H9 (cell line): ENCODE data around the gene NKD1. TPM values are rescaled to one million over a fixed set of nuclear protein-coding genes. Genes with fewer than 3 reads are reported as not detected.

ENCODE experiments used
- DNase-seq: peaks from one replicate; pipeline ENCODE4 v3.0.0-alpha.2; 2017
- H2AFZ ChIP-seq: one replicate; pipeline ENCODE4 v1.6.1; 2013; ENCODE audit warnings: mild to moderate bottlenecking, low read length, control low read depth, moderate library complexity
- H2AK5ac ChIP-seq: 2 replicates; pipeline ENCODE4 v1.6.1; 2013; ENCODE audit warnings: low read length, control low read depth, mixed read lengths; ENCODE audit not compliant: insufficient read length
- H2BK120ac ChIP-seq: one replicate; pipeline ENCODE4 v1.6.1; 2013; ENCODE audit warnings: low read depth, mild to moderate bottlenecking, low read length, control low read depth, inconsistent platforms; ENCODE audit not compliant: poor library complexity, severe bottlenecking
- H2BK12ac ChIP-seq: 2 replicates; pipeline ENCODE4 v1.6.1; 2013; ENCODE audit warnings: low read length, control low read depth, mixed read lengths, low read depth; ENCODE audit not compliant: insufficient read length
- H2BK15ac ChIP-seq: 2 replicates; pipeline ENCODE4 v1.6.1; 2013; ENCODE audit warnings: low read depth, low read length, control low read depth
- H2BK20ac ChIP-seq: one replicate; pipeline ENCODE4 v1.6.1; 2013; ENCODE audit warnings: low read depth, mild to moderate bottlenecking, low read length, control low read depth, inconsistent platforms; ENCODE audit not compliant: poor library complexity, severe bottlenecking
- H2BK5ac ChIP-seq: 2 replicates; pipeline ENCODE4 v1.6.1; 2013; ENCODE audit warnings: low read length, control low read depth, mixed read lengths; ENCODE audit not compliant: insufficient read length
- H3K14ac ChIP-seq: 2 replicates; pipeline ENCODE4 v1.6.1; 2013; ENCODE audit warnings: low read length, control low read depth; ENCODE audit not compliant: insufficient read depth
- H3K18ac ChIP-seq: 2 replicates; pipeline ENCODE4 v1.6.1; 2013; ENCODE audit warnings: low read depth, mild to moderate bottlenecking, mixed read lengths, low read length, control low read depth; ENCODE audit not compliant: insufficient read length
- H3K23ac ChIP-seq: 2 replicates; pipeline ENCODE4 v1.6.1; 2013; ENCODE audit warnings: low read length, control low read depth, mixed read lengths, low read depth; ENCODE audit not compliant: insufficient read length
- H3K23me2 ChIP-seq: 2 replicates; pipeline ENCODE4 v1.6.1; 2013; ENCODE audit warnings: low read depth, mild to moderate bottlenecking, mixed read lengths, low read length, control low read depth; ENCODE audit not compliant: insufficient read length, poor library complexity, severe bottlenecking
- H3K27ac ChIP-seq: 2 replicates; pipeline ENCODE4 v1.5.1; 2013; ENCODE audit warnings: low read length, control low read depth, mixed read lengths, low read depth; ENCODE audit not compliant: insufficient read length
- H3K27me3 ChIP-seq: 2 replicates; pipeline ENCODE4 v1.6.1; 2013; ENCODE audit warnings: low read length, control low read depth, inconsistent platforms; ENCODE audit not compliant: insufficient read depth
- H3K4ac ChIP-seq: 2 replicates; pipeline ENCODE4 v1.6.1; 2013; ENCODE audit warnings: low read depth, mild to moderate bottlenecking, control low read depth, inconsistent platforms, low read length, moderate library complexity
- H3K4me1 ChIP-seq: 2 replicates; pipeline ENCODE4 v1.6.1; 2013; ENCODE audit warnings: low read length, control low read depth, inconsistent platforms; ENCODE audit not compliant: insufficient read depth
- H3K4me2 ChIP-seq: 2 replicates; pipeline ENCODE4 v1.6.1; 2013; ENCODE audit warnings: low read length, control low read depth, mixed read lengths; ENCODE audit not compliant: insufficient read length, insufficient read depth
- H3K56ac ChIP-seq: 2 replicates; pipeline ENCODE4 v1.6.1; 2013; ENCODE audit warnings: low read depth, mild to moderate bottlenecking, mixed read lengths, low read length, control low read depth; ENCODE audit not compliant: insufficient read length
- H3K79me1 ChIP-seq: 2 replicates; pipeline ENCODE4 v1.6.1; 2013; ENCODE audit warnings: low read depth, mild to moderate bottlenecking, moderate library complexity, low read length, control low read depth, inconsistent platforms; ENCODE audit not compliant: insufficient read depth, poor library complexity, severe bottlenecking
- H3K79me2 ChIP-seq: 2 replicates; pipeline ENCODE4 v1.6.1; 2013; ENCODE audit warnings: low read length, control low read depth, inconsistent platforms; ENCODE audit not compliant: insufficient read depth
- H3K9ac ChIP-seq: 2 replicates; pipeline ENCODE4 v1.6.1; 2013; ENCODE audit warnings: low read length, control low read depth, mixed read lengths; ENCODE audit not compliant: insufficient read length; ENCODE audit errors: extremely low read depth
- H3K9me3 ChIP-seq: one replicate; pipeline ENCODE4 v1.6.1; 2013; ENCODE audit warnings: low read depth, low read length, inconsistent platforms; ENCODE audit not compliant: control insufficient read depth
- H3T11ph ChIP-seq: one replicate; pipeline ENCODE4 v1.6.1; 2013; ENCODE audit warnings: mild to moderate bottlenecking, low read length, control low read depth, inconsistent platforms
- H4K20me1 ChIP-seq: one replicate; pipeline ENCODE4 v1.6.1; 2013; ENCODE audit not compliant: control insufficient read depth, insufficient read length, insufficient read depth
- H4K5ac ChIP-seq: 2 replicates; pipeline ENCODE4 v1.6.1; 2013; ENCODE audit warnings: low read depth, mild to moderate bottlenecking, mixed read lengths, low read length, control low read depth; ENCODE audit not compliant: insufficient read length
- H4K8ac ChIP-seq: replicated peaks from 2 replicates; pipeline ENCODE4 v1.6.1; 2013; ENCODE audit warnings: low read length, control low read depth, mixed read lengths, low read depth; ENCODE audit not compliant: insufficient read length
- H4K91ac ChIP-seq: 2 replicates; pipeline ENCODE4 v1.6.1; 2013; ENCODE audit warnings: low read depth, mild to moderate bottlenecking, moderate library complexity, mixed read lengths, low read length, control low read depth; ENCODE audit not compliant: insufficient read length
- H3K27ac Mint-ChIP-seq, 3 experiments: 2 replicates in 2 of 3; 3 replicates in 1 of 3; pipeline ENCODE4 v1.8.0; 2020 to 2021; ENCODE audit warnings: mixed read lengths in 3 of 3, mild to moderate bottlenecking in 1 of 3, moderate library complexity in 1 of 3
- H3K27me3 Mint-ChIP-seq: 2 replicates; pipeline ENCODE4 v1.8.0; 2021; ENCODE audit warnings: low read depth, mild to moderate bottlenecking, moderate library complexity, mixed read lengths
- H3K36me3 Mint-ChIP-seq, 3 experiments: 2 replicates in 2 of 3; 3 replicates in 1 of 3; pipeline ENCODE4 v1.8.0; 2020 to 2021; ENCODE audit warnings: low read depth in 3 of 3, mixed read lengths in 3 of 3; ENCODE audit not compliant: insufficient read depth in 1 of 3
- H3K4me1 Mint-ChIP-seq, 2 experiments: 2 replicates each; pipeline ENCODE4 v1.8.0; 2020; ENCODE audit warnings: mixed read lengths in 2 of 2
- H3K4me3 Mint-ChIP-seq, 2 experiments: 2 replicates in 1 of 2; 3 replicates in 1 of 2; pipeline ENCODE4 v1.8.0; 2020 to 2021; ENCODE audit warnings: mild to moderate bottlenecking in 2 of 2, mixed read lengths in 2 of 2, moderate library complexity in 1 of 2
- H3K9me3 Mint-ChIP-seq, 2 experiments: 2 replicates in 1 of 2; 3 replicates in 1 of 2; pipeline ENCODE4 v1.8.0; 2020; ENCODE audit warnings: mild to moderate bottlenecking in 2 of 2, mixed read lengths in 2 of 2, moderate library complexity in 1 of 2
- WGBS: extraction: QIAGEN DNeasy Blood & Tissue Kit; methylation state at CpG from one replicate; pipeline ENCODE4 v1.1.7; 2013; ENCODE audit warnings: missing lambda C conversion rate, low lambda C conversion rate, mixed read lengths; ENCODE audit not compliant: insufficient read length; ENCODE audit errors: extremely low coverage; 5-methylcytosine and 5-hydroxymethylcytosine counted together
- total RNA-seq: library from RNA; stranded (reverse); gene quantifications from 2 replicates; pipeline ENCODE4 v1.2.1, GENCODE V29; 2021
- TF ChIP-seq, protein P1 (sequence below): fragments of 200-600 bp; sonication (generic); conservative IDR thresholded peaks from 3 replicates; pipeline ENCODE4 v1.8.0; 2021; ENCODE audit warnings: antibody characterized with exemption, mild to moderate bottlenecking

The NKD1 gene
- total RNA-seq, 1 experiment from 2014 or later: 1.9 TPM

GRCh38 chr16:50677351-50677750 is 129.2 kb downstream of the NKD1 start:
- Mint-ChIP-seq H3K9me3 (peaks cover 7 to 10% of the 10 kb centered on the region in 2 experiments), H3K36me3 (peaks cover 0 to 5% (median 2%) of the 10 kb centered on the region in 3 experiments; a peak in 2 of 7 replicates), H3K27me3 (no peaks in the 10 kb centered on the region; the same call in 1 of the 2 replicates), H3K4me3 (no peak overlapping the region), H3K27ac (0 out of 7 replicates have a peak overlapping the region, but pooled peaks of 1 of the 3 experiments have one; percentile 61), H3K4me1 (no peaks in the 10 kb centered on the region)
- Histone ChIP-seq H3K79me1 (no peaks in the 10 kb centered on the region), H2BK15ac (no peak overlapping the region), H4K20me1 (no peaks in the 10 kb centered on the region), H3K4me2 (no peak overlapping the region), H3K79me2 (no peaks in the 10 kb centered on the region), H3K4ac (no peak overlapping the region), H4K8ac (no peak overlapping the region), H3K9ac (no peak overlapping the region), H3T11ph (no peak overlapping the region), H3K23ac (no peak overlapping the region), H2AK5ac (no peak overlapping the region), H3K18ac (no peak overlapping the region), H3K14ac (no peak overlapping the region), H2BK12ac (no peak overlapping the region), H2AFZ (no peak overlapping the region), H2BK120ac (no peak overlapping the region), H3K56ac (no peak overlapping the region), H2BK20ac (no peak overlapping the region), H2BK5ac (no peak overlapping the region), H4K91ac (no peak overlapping the region), H3K9me3 (peaks cover 4% of the 10 kb centered on the region), H3K4me1 (no peaks in the 10 kb centered on the region), H3K27ac (no peak overlapping the region), H3K23me2 (no peaks in the 10 kb centered on the region), H3K27me3 (no peaks in the 10 kb centered on the region), H4K5ac (no peak overlapping the region)
- peak; percentile 45 for DNase-seq
- WGBS: no CpG with 5 or more reads among the region's 7 CpGs
- TF ChIP-seq, protein P1, sequence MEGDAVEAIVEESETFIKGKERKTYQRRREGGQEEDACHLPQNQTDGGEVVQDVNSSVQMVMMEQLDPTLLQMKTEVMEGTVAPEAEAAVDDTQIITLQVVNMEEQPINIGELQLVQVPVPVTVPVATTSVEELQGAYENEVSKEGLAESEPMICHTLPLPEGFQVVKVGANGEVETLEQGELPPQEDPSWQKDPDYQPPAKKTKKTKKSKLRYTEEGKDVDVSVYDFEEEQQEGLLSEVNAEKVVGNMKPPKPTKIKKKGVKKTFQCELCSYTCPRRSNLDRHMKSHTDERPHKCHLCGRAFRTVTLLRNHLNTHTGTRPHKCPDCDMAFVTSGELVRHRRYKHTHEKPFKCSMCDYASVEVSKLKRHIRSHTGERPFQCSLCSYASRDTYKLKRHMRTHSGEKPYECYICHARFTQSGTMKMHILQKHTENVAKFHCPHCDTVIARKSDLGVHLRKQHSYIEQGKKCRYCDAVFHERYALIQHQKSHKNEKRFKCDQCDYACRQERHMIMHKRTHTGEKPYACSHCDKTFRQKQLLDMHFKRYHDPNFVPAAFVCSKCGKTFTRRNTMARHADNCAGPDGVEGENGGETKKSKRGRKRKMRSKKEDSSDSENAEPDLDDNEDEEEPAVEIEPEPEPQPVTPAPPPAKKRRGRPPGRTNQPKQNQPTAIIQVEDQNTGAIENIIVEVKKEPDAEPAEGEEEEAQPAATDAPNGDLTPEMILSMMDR: peak; percentile 73
